HuH-7.5 (cell line): ENCODE measurements around the gene CLASRP.
"Not testable (repeated sequence)": the region's sequence is repeated elsewhere in the genome, so short reads cannot be mapped to it uniquely, and the experiment has no call there.

Source experiments
- DNase-seq: peaks from one replicate; pipeline ENCODE4 v3.0.0; 2011; ENCODE audit warnings: low spot score

The CLASRP gene

GRCh38 chr19:45102481-45102880 is 63.6 kb downstream of the CLASRP start:
- DNase-seq: no peak

- no peak for DNase-seq
These were observed 64.3 kb downstream of the CLASRP start for GRCh38 chr19:45103156-45103507.

- no peak for DNase-seq
These were observed 64.9 kb downstream of the CLASRP start for GRCh38 chr19:45103508-45104319.

GRCh38 chr19:45104658-45105349 is 66.0 kb downstream of the CLASRP start:
- DNase-seq: no peak

- not testable (repeated sequence) for DNase-seq
These were observed 67.5 kb downstream of the CLASRP start for GRCh38 chr19:45106363-45106762.

GRCh38 chr19:45107621-45108150 is 68.8 kb downstream of the CLASRP start:
- no peak for DNase-seq

GRCh38 chr19:45110851-45111266 is 72.0 kb downstream of the CLASRP start:
- no peak for DNase-seq

- DNase-seq: no peak
These were observed 73.4 kb downstream of the CLASRP start for GRCh38 chr19:45112111-45112827.

- no peak for DNase-seq
These were observed 74.8 kb downstream of the CLASRP start for GRCh38 chr19:45113628-45114027.

- no peak for DNase-seq
These were observed 75.3 kb downstream of the CLASRP start for GRCh38 chr19:45114116-45114515.

- DNase-seq: no peak
These were observed 77.2 kb downstream of the CLASRP start for GRCh38 chr19:45115809-45116615.

- no peak for DNase-seq
These were observed 78.3 kb downstream of the CLASRP start for GRCh38 chr19:45117167-45117594.

GRCh38 chr19:45117671-45118070 is 78.8 kb downstream of the CLASRP start:
- DNase-seq: no peak

- DNase-seq: no peak
These were observed 79.3 kb downstream of the CLASRP start for GRCh38 chr19:45118106-45118505.

- not testable (repeated sequence) for DNase-seq
These were observed 79.9 kb downstream of the CLASRP start for GRCh38 chr19:45118591-45119355.

GRCh38 chr19:45119582-45119981 is 80.7 kb downstream of the CLASRP start:
- no peak for DNase-seq
